GM12878 (cell line): ENCODE measurements around the gene RTN4. TPM values are rescaled to one million over a fixed set of nuclear protein-coding genes. Genes with fewer than 3 reads are reported as not detected.

Experiments used
- ATAC-seq: fragments of 200-7000 bp; cut with Tn5 transposase; 3 replicates; pipeline ENCODE4 v1.9.1; 2020; ENCODE audit warnings: mild to moderate bottlenecking, moderate library complexity
- BruUV-seq: library from RNA; stranded (reverse); fragments of 400-500 nt; replicated peaks from 2 replicates; lab custom pipeline; 2021; lab: Mats Ljungman, UMichigan
- CTCF ChIA-PET: fragments of 300-600 bp; sonication (Branson Sonifier 250); formaldehyde crosslinking; extraction: SDS; loops from one replicate; lab custom pipeline; 2021; ENCODE audit warnings: inconsistent platforms; lab: Yijun Ruan, JAX
- POLR2A ChIA-PET: fragments of 350-600 bp; formaldehyde crosslinking; extraction: SDS; loops from one replicate; lab custom pipeline; 2021; ENCODE audit warnings: inconsistent platforms; lab: Charles Lee
- RAD21 ChIA-PET: fragments of 300-600 bp; sonication (Branson Sonifier 250); formaldehyde crosslinking; loops from one replicate; lab custom pipeline; 2023; ENCODE audit warnings: antibody characterized with exemption; ENCODE audit not compliant: unreplicated experiment; lab: Charles Lee
- SMC1A ChIA-PET: fragments of 300-600 bp; sonication (Branson Sonifier 250); formaldehyde crosslinking; loops from one replicate; lab custom pipeline; 2023; ENCODE audit not compliant: unreplicated experiment, uncharacterized antibody; lab: Charles Lee
- DNase-seq: peaks from one replicate; pipeline ENCODE4 v3.0.0-alpha.2; 2011; ENCODE audit warnings: low read depth, low spot score
- FAIRE-seq: peaks from 3 replicates; lab custom pipeline; 2011; peaks lifted over from hg19 to GRCh38; lab: Jason Lieb, UNC
- H2AFZ ChIP-seq: 2 replicates; pipeline ENCODE4 v1.6.0; 2011; ENCODE audit warnings: low read depth, low read length, control low read depth; ENCODE audit not compliant: control insufficient read depth
- H3K27ac ChIP-seq: 2 replicates; pipeline ENCODE4 v1.5.1; 2011; ENCODE audit warnings: control low read depth; ENCODE audit not compliant: control insufficient read depth, insufficient read depth
- H3K27me3 ChIP-seq, 2 experiments: replicated peaks in 1 of 2; 2 replicates each; pipeline versions ENCODE4 v1.6.0 to v1.6.1; 2011; ENCODE audit warnings: low read length in 1 of 2; ENCODE audit not compliant: control insufficient read depth in 2 of 2, insufficient read depth in 2 of 2
- H3K36me3 ChIP-seq, 2 experiments: 2 replicates each; pipeline ENCODE4 v1.5.1; 2011; ENCODE audit warnings: low read length in 1 of 2; ENCODE audit not compliant: control insufficient read depth in 2 of 2, insufficient read depth in 2 of 2
- H3K4me1 ChIP-seq: 2 replicates; pipeline ENCODE4 v1.6.1; 2011; ENCODE audit warnings: mild to moderate bottlenecking, low read length, moderate library complexity, mixed read lengths; ENCODE audit not compliant: control insufficient read depth, insufficient read depth
- H3K4me2 ChIP-seq: 2 replicates; pipeline ENCODE4 v1.6.0; 2011; ENCODE audit warnings: control low read depth; ENCODE audit not compliant: control insufficient read depth, insufficient read depth
- H3K4me3 ChIP-seq: fragments of 200-600 bp; sonication (generic); 2 replicates; pipeline ENCODE4 v1.5.1; 2016
- H3K79me2 ChIP-seq: 2 replicates; pipeline ENCODE4 v1.6.0; 2011; ENCODE audit warnings: low read length; ENCODE audit not compliant: control insufficient read depth, insufficient read depth
- H3K9ac ChIP-seq: 2 replicates; pipeline ENCODE4 v1.8.0; 2011; ENCODE audit warnings: low read length, control low read depth, mixed read lengths; ENCODE audit not compliant: control insufficient read depth, insufficient read depth
- H3K9me3 ChIP-seq: replicated peaks from 3 replicates; pipeline ENCODE4 v1.5.1; 2011; ENCODE audit warnings: mild to moderate bottlenecking, low read length; ENCODE audit not compliant: control insufficient read depth, insufficient read depth
- H4K20me1 ChIP-seq: 2 replicates; pipeline ENCODE4 v1.6.0; 2011; ENCODE audit not compliant: control insufficient read depth, insufficient read depth
- BHLHE40 ChIP-seq, 2 experiments: fragments of 450-650 bp in 1 of 2; IDR thresholded peaks; 2 replicates each; pipeline ENCODE4 v1.6.1; 2011 to 2017; ENCODE audit warnings: low read depth in 2 of 2, borderline replicate concordance in 1 of 2, improper control_type of control experiment in 1 of 2, low read length in 1 of 2, mild to moderate bottlenecking in 1 of 2
- CREM ChIP-seq: IDR thresholded peaks from 2 replicates; pipeline ENCODE4 v1.6.1; 2014; ENCODE audit warnings: antibody characterized with exemption, low read depth
- ESRRA ChIP-seq: IDR thresholded peaks from 2 replicates; pipeline ENCODE4 v1.6.1; 2012; ENCODE audit warnings: mild to moderate bottlenecking, low read length, improper control_type of control experiment
- GABPA ChIP-seq: IDR thresholded peaks from 2 replicates; pipeline ENCODE4 v1.6.1; 2014; ENCODE audit warnings: antibody characterized with exemption, low read depth, mild to moderate bottlenecking, inconsistent platforms
- KAT2A ChIP-seq: conservative IDR thresholded peaks from 2 replicates; pipeline ENCODE4 v1.6.1; 2011; ENCODE audit warnings: low read depth, low read length; ENCODE audit not compliant: control insufficient read depth
- NFIC ChIP-seq: IDR thresholded peaks from 2 replicates; pipeline ENCODE4 v1.6.1; 2012; ENCODE audit warnings: low read depth, mild to moderate bottlenecking, inconsistent platforms, low read length, moderate library complexity
- SMAD1 ChIP-seq: fragments of 450-650 bp; IDR thresholded peaks from 2 replicates; pipeline ENCODE4 v1.6.1; 2018; ENCODE audit warnings: mild to moderate bottlenecking, low read depth; ENCODE audit not compliant: partially characterized antibody
- TBL1XR1 ChIP-seq: IDR thresholded peaks from 2 replicates; pipeline ENCODE4 v1.6.1; 2012; ENCODE audit warnings: low read depth, low read length, improper control_type of control experiment
- ZBED1 ChIP-seq: IDR thresholded peaks from 2 replicates; pipeline ENCODE4 v1.6.1; 2016; ENCODE audit warnings: borderline replicate concordance
- WGBS: methylation state at CpG from one replicate; pipeline ENCODE4 v1.1.6; 2016; ENCODE audit warnings: low lambda C conversion rate; ENCODE audit not compliant: insufficient replicate concordance, insufficient coverage; ENCODE audit errors: missing lambda C conversion rate; 5-methylcytosine and 5-hydroxymethylcytosine counted together
- in situ Hi-C: fragments of 300-500 bp; cut with MboI; formaldehyde crosslinking; loops from 9 replicates; pipeline ENCODE4 v1.14.3; 2018; ENCODE audit warnings: mixed read lengths
- intact Hi-C: fragments of 100-400 bp; cut with micrococcal nuclease; formaldehyde crosslinking; loops from one replicate; pipeline ENCODE4 v1.14.2; 2022; ENCODE audit not compliant: unreplicated experiment
- polyA plus RNA-seq, 11 experiments: library from polyadenylated mRNA; depleted of rRNA in 4 of 11; unstranded in 6 of 11; stranded (reverse) in 5 of 11; fragments of >200 nt; fragmentation: Nextera tagmentation in 4 of 11; fragmentation: Illumina TruSeq in 1 of 11; extraction: Ambion mirVana in 4 of 11; extraction: Trizol in 1 of 11; gene quantifications; 1 replicate in 1 of 11; 2 replicates in 10 of 11; pipeline versions ENCODE4 v1.2.1 to v1.2.3, GENCODE V29; 2011 to 2016; ENCODE audit warnings: inconsistent platforms in 2 of 11, missing spikeins in 2 of 11, low read depth in 1 of 11
- total RNA-seq, 4 experiments: library from RNA; depleted of rRNA in 3 of 4; stranded (reverse); fragments of >200 nt in 3 of 4; fragmentation: Illumina TruSeq in 1 of 4; extraction: Trizol in 1 of 4; gene quantifications; 2 replicates each; pipeline versions ENCODE4 v1.2.1 to v1.2.3, GENCODE V29; 2013 to 2021
- TF ChIP-seq, protein P1 (sequence below): fragments of 450-650 bp; IDR thresholded peaks from 2 replicates; pipeline ENCODE4 v1.6.1; 2017; ENCODE audit warnings: low read depth, mild to moderate bottlenecking, moderate library complexity
- TF ChIP-seq, protein P2 (sequence below): IDR thresholded peaks from 2 replicates; pipeline ENCODE4 v1.6.1; 2011; ENCODE audit warnings: borderline replicate concordance, low read depth, mild to moderate bottlenecking, moderate library complexity, low read length; ENCODE audit not compliant: insufficient read depth, poor library complexity, severe bottlenecking
- TF ChIP-seq, protein P3 (sequence below): fragments of 450-650 bp; IDR thresholded peaks from 2 replicates; pipeline ENCODE4 v1.6.1; 2016; ENCODE audit warnings: mild to moderate bottlenecking

RTN4 gene
- total and polyA plus RNA-seq, 10 of the 15 experiments (the other 5 are each of a cell fraction or from before 2014, with no cell fraction given), result 56.0 to 133 (median 83.3) TPM

DNA sequence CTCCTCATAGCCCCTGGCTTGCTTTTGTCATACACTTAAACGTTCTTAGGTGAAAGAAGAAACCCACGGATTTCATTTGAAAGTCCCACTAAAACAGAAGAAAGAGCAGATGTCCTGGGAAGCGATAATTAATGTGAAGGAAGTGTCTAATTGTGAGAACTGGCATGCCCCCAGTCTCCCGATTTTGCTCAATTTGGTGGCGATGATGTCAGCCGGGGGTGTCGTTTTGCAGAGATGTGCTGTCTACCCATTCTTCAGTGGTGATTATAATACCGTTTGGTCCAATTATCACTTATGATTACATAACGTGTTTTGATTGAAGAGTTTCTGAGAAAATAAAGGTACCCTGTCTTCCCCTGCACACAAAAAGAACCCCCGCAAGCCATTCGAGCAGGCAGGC is 103.1 kb downstream of the RTN4 start:
- no peaks in the 10 kb centered on the region for H3K79me2 ChIP-seq
- WGBS, result 63% methylated on average over 11 of the region's 11 CpGs
- H3K9ac ChIP-seq, result no peak overlapping the region
- DNase-seq (no peak), FAIRE-seq (no peak), ATAC-seq (no peak)
- in situ Hi-C loops (no loop called here), intact Hi-C loops (no loop called here)
- no peaks in the 10 kb centered on the region for H3K27me3 ChIP-seq
- TF ChIP-seq SMAD1 (no peak), ZBED1 (no peak)
- ChIA-PET POLR2A (no interaction called here), RAD21 (no interaction called here), CTCF (no interaction called here), SMC1A (interaction anchor here (0.9 kb wide), 1 partner anchor 17 kb away, joined by 3 read pairs; no protein-coding TSS in a partner anchor)
- no peak overlapping the region for H2AFZ ChIP-seq
- H3K9me3 ChIP-seq, result no peaks in the 10 kb centered on the region
- no peak overlapping the region for H3K4me3 ChIP-seq
- H3K4me2 ChIP-seq, result no peak overlapping the region
- no peak overlapping the region for H3K27ac ChIP-seq
- no peaks in the 10 kb centered on the region for H4K20me1 ChIP-seq
- no TSS peak for BruUV-seq
- no peaks in the 10 kb centered on the region for H3K36me3 ChIP-seq
- peaks cover 7% of the 10 kb centered on the region for H3K4me1 ChIP-seq

DNA sequence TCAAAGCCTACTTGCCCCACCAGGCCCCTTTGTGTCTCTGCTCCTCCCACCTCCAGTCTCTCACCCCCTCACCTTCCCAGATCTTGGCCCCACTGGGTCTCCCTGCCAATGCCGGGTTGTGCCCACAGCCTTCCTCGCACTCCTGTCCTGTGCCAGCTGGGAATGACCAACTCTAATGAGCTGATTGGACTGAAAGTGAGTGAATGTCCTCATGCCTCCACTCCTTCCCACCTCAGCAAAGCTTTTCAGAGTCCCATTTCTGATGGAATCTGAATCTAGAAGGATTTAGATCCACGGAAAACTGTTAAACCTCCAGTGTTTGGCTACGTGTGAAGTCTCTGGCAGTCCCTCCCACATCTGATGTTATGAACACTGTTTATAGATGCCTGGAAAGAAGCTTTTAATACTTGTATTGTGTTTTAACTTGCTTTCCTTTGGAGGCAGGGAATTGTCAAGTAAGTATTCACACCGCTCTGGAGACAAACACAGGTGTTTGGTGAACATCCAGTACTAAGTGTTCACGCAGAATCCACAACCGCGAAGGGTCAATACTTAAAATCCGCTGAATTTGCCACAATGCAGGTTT is 103.9 kb downstream of the RTN4 start:
- Histone ChIP-seq H3K27me3 (no peaks in the 10 kb centered on the region), H3K36me3 (no peaks in the 10 kb centered on the region), H3K4me1 (peaks cover 7% of the 10 kb centered on the region), H3K9me3 (no peaks in the 10 kb centered on the region), H4K20me1 (no peaks in the 10 kb centered on the region), H3K79me2 (no peaks in the 10 kb centered on the region), H3K27ac (no peak overlapping the region), H3K4me2 (no peak overlapping the region), H3K4me3 (no peak overlapping the region), H3K9ac (no peak overlapping the region), H2AFZ (no peak overlapping the region)
- ChIA-PET CTCF (interaction anchor here (0.7 to 2.0 kb wide), 4 partner anchors 15 to 107 kb away, joined by 3 to 5 read pairs (median 3); no protein-coding TSS in a partner anchor), RAD21 (interaction anchor here (1.4 kb wide), 1 partner anchor 30 kb away, joined by 4 read pairs; no protein-coding TSS in a partner anchor), POLR2A (no interaction called here), SMC1A (interaction anchor here (0.9 to 1.7 kb wide), 4 partner anchors 16 to 65 kb away, joined by 3 to 5 read pairs (median 3); no protein-coding TSS in a partner anchor)
- WGBS, result 55% methylated on average over 9 of the region's 9 CpGs
- in situ Hi-C loops (no loop called here), intact Hi-C loops (no loop called here)
- no TSS peak for BruUV-seq
- FAIRE-seq (no peak), ATAC-seq (no peak), DNase-seq (no peak)
- TF ChIP-seq GABPA (no peak), ESRRA (no peak), BHLHE40 (IDR thresholded peaks at IDR 0.05; ENCODE audit: borderline replicate concordance in 1 of 2, low read depth in 2 of 2, low read length in 1 of 2) (no peak), CREM (no peak), NFIC (no peak), TBL1XR1 (no peak), KAT2A (no peak)
- TF ChIP-seq, protein P1, sequence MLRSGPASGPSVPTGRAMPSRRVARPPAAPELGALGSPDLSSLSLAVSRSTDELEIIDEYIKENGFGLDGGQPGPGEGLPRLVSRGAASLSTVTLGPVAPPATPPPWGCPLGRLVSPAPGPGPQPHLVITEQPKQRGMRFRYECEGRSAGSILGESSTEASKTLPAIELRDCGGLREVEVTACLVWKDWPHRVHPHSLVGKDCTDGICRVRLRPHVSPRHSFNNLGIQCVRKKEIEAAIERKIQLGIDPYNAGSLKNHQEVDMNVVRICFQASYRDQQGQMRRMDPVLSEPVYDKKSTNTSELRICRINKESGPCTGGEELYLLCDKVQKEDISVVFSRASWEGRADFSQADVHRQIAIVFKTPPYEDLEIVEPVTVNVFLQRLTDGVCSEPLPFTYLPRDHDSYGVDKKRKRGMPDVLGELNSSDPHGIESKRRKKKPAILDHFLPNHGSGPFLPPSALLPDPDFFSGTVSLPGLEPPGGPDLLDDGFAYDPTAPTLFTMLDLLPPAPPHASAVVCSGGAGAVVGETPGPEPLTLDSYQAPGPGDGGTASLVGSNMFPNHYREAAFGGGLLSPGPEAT, result no peak
- TF ChIP-seq, protein P2, sequence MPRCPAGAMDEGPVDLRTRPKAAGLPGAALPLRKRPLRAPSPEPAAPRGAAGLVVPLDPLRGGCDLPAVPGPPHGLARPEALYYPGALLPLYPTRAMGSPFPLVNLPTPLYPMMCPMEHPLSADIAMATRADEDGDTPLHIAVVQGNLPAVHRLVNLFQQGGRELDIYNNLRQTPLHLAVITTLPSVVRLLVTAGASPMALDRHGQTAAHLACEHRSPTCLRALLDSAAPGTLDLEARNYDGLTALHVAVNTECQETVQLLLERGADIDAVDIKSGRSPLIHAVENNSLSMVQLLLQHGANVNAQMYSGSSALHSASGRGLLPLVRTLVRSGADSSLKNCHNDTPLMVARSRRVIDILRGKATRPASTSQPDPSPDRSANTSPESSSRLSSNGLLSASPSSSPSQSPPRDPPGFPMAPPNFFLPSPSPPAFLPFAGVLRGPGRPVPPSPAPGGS, result no peak
- TF ChIP-seq, protein P3, sequence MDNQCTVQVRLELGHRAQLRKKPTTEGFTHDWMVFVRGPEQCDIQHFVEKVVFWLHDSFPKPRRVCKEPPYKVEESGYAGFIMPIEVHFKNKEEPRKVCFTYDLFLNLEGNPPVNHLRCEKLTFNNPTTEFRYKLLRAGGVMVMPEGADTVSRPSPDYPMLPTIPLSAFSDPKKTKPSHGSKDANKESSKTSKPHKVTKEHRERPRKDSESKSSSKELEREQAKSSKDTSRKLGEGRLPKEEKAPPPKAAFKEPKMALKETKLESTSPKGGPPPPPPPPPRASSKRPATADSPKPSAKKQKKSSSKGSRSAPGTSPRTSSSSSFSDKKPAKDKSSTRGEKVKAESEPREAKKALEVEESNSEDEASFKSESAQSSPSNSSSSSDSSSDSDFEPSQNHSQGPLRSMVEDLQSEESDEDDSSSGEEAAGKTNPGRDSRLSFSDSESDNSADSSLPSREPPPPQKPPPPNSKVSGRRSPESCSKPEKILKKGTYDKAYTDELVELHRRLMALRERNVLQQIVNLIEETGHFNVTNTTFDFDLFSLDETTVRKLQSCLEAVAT, result no peak
